ENCODE measurements around the gene CTBP2.
A peak's percentile ranks its signal among the peaks of the same experiment; 100 is the strongest.

CTBP2 gene

GRCh38 chr10:125127986-125128385, 32.4 kb downstream of the CTBP2 start:
- TF ChIP-seq, protein P1, sequence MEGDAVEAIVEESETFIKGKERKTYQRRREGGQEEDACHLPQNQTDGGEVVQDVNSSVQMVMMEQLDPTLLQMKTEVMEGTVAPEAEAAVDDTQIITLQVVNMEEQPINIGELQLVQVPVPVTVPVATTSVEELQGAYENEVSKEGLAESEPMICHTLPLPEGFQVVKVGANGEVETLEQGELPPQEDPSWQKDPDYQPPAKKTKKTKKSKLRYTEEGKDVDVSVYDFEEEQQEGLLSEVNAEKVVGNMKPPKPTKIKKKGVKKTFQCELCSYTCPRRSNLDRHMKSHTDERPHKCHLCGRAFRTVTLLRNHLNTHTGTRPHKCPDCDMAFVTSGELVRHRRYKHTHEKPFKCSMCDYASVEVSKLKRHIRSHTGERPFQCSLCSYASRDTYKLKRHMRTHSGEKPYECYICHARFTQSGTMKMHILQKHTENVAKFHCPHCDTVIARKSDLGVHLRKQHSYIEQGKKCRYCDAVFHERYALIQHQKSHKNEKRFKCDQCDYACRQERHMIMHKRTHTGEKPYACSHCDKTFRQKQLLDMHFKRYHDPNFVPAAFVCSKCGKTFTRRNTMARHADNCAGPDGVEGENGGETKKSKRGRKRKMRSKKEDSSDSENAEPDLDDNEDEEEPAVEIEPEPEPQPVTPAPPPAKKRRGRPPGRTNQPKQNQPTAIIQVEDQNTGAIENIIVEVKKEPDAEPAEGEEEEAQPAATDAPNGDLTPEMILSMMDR (IDR thresholded peaks at IDR 0.05; ENCODE audit: low read depth, low read length) = no peak
- Histone ChIP-seq H3K27me3 (no peaks in the 10 kb centered on the region), H3K4me3 (ENCODE audit: low read depth, low read length) (no peak overlapping the region), H3K36me3 (peaks cover 38% of the 10 kb centered on the region), H3K9me3 (no peaks in the 10 kb centered on the region; the same call in 1 of the 2 replicates), H3K4me1 (peaks cover 18% of the 10 kb centered on the region)
- DNase-seq = no peak

DNA sequence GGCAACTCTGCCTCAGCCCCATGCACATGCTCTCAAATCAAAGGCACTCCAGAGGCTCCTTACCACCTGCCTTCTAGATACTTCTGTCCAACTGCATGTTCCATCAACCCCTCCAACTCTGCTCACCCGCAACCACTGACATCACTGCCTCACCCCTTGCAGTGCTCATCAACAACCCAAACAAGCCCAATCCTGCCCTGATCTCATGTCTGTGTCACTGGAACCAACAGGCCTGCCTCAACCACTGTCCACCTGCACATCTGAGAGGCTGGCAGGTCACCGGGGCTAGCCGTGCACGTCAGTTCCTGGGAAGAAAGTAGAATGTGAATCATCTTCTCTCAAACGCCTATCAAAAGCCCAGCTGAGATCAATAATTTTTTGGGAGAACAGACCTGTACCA, 33.3 kb downstream of the CTBP2 start:
- peaks cover 30% of the 10 kb centered on the region for H3K36me3 ChIP-seq
- no peak for DNase-seq
- H3K9me3 ChIP-seq = no peaks in the 10 kb centered on the region; the same call in 1 of the 2 replicates
- TF ChIP-seq, protein P1 (IDR thresholded peaks at IDR 0.05; ENCODE audit: low read depth, low read length) = no peak
- H3K4me1 ChIP-seq = peaks cover 18% of the 10 kb centered on the region
- H3K4me3 ChIP-seq (ENCODE audit: low read depth, low read length) = no peak overlapping the region
- no peaks in the 10 kb centered on the region for H3K27me3 ChIP-seq

GRCh38 chr10:125125951-125126735, 34.2 kb downstream of the CTBP2 start:
- Histone ChIP-seq H3K9me3 (no peaks in the 10 kb centered on the region; the same call in 1 of the 2 replicates), H3K36me3 (peaks cover 22% of the 10 kb centered on the region), H3K4me3 (ENCODE audit: low read depth, low read length) (no peak overlapping the region), H3K27me3 (no peaks in the 10 kb centered on the region), H3K4me1 (peaks cover 18% of the 10 kb centered on the region)
- TF ChIP-seq, protein P1 (IDR thresholded peaks at IDR 0.05; ENCODE audit: low read depth, low read length) = no peak
- DNase-seq = no peak

DNA sequence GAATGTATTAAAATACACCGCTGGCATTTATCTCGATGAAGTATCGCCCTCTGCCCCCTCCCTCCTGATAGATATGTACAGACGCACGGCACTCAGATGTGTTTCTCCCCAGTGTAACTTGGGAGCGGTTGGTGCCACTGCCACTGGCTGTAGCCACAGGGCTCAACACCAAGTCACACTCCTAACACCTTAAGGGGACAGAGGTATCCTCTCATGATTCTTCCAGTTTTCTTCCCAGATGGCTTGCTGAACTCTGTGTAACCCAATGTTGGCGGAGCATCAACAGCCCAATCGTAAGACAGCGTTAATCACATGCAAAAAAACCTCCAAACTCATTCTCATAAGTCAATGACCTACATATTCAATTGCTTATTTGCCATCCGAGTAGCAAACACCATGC, 35.5 kb downstream of the CTBP2 start:
- Histone ChIP-seq H3K4me3 (ENCODE audit: low read depth, low read length) (no peak overlapping the region), H3K36me3 (peaks cover 17% of the 10 kb centered on the region), H3K4me1 (peaks cover 18% of the 10 kb centered on the region), H3K9me3 (no peaks in the 10 kb centered on the region; the same call in 1 of the 2 replicates), H3K27me3 (no peaks in the 10 kb centered on the region)
- no peak for DNase-seq
- TF ChIP-seq, protein P1 (IDR thresholded peaks at IDR 0.05; ENCODE audit: low read depth, low read length) = no peak

GRCh38 chr10:125124115-125124487, 36.3 kb downstream of the CTBP2 start:
- Histone ChIP-seq H3K4me3 (ENCODE audit: low read depth, low read length) (no peak overlapping the region), H3K27me3 (no peaks in the 10 kb centered on the region), H3K36me3 (peaks cover 17% of the 10 kb centered on the region), H3K9me3 (no peaks in the 10 kb centered on the region; the same call in 1 of the 2 replicates), H3K4me1 (peaks cover 18% of the 10 kb centered on the region)
- no peak for DNase-seq
- TF ChIP-seq, protein P1 (IDR thresholded peaks at IDR 0.05; ENCODE audit: low read depth, low read length) = no peak

DNA sequence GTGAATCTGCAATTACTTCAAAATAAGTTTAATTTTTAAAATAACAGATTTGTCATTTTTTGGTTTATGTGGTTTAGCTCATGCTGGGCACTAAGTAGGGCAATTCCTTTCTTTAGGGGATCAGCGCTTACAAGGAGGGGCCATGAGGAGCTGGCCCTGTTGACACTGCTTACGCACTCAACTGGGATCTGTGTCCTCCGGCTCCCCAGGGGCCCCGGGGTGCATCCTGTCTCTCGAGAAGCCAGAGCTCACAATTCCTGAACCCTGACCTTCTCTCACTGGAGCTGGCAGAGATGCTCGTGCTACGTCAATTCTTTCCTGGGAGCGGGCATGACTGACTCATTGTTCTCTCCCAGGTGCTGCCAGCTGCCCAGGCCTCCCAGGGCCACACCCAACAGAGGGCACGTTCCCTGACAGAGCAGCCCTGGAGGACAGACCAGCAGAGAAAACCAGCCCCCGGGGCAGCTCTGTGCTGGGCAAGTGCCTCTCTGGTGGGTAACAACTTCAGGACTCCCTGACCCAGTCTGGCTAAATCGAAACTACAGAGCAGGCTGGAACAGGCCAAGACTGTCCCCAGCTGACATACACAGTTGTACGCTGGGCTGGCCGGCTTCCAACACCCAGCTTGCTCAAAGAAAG, 36.8 kb downstream of the CTBP2 start:
- H3K4me1 ChIP-seq = peaks cover 18% of the 10 kb centered on the region
- peak; percentile 50 for DNase-seq
- H3K4me3 ChIP-seq (ENCODE audit: low read depth, low read length) = no peak overlapping the region

More for the DNA sequence above, 36.8 kb downstream of the CTBP2 start:
- no peaks in the 10 kb centered on the region; the same call in 1 of the 2 replicates for H3K9me3 ChIP-seq
- peaks cover 15% of the 10 kb centered on the region for H3K36me3 ChIP-seq
- TF ChIP-seq, protein P1 (IDR thresholded peaks at IDR 0.05; ENCODE audit: low read depth, low read length) = no peak
- no peaks in the 10 kb centered on the region for H3K27me3 ChIP-seq
